ENCODE results near the gene P4HTM. TPM values are rescaled to one million over a fixed set of nuclear protein-coding genes. Genes with fewer than 3 reads are reported as not detected.

The P4HTM gene
- total RNA-seq, 1 experiment from 2014 or later, result 49.1 TPM

- H3K27ac ChIP-seq, result no peak overlapping the region
- H3K4me2 ChIP-seq, result no peak overlapping the region
- no peaks in the 10 kb centered on the region for H3K27me3 ChIP-seq (ENCODE audit: insufficient read depth, low read depth)
- POLR2A ChIA-PET (ENCODE audit: unreplicated experiment), result no interaction called here
- H3K36me3 ChIP-seq (ENCODE audit: low read depth), result peaks cover 8% of the 10 kb centered on the region; the same call in 1 of the 2 replicates
- H3K79me2 ChIP-seq (ENCODE audit: low read depth), result no peaks in the 10 kb centered on the region
- H3K9me3 ChIP-seq (ENCODE audit: insufficient read depth, low read depth), result no peaks in the 10 kb centered on the region
- no peak overlapping the region for H3K4me3 ChIP-seq
- CTCF ChIA-PET, result no interaction called here
- no peak for DNase-seq
- H4K20me1 ChIP-seq (ENCODE audit: insufficient read depth), result peaks cover 15% of the 10 kb centered on the region
- no peaks in the 10 kb centered on the region for H3K4me1 ChIP-seq (replicated peaks; ENCODE audit: insufficient read depth)
- no peaks in the 10 kb centered on the region for H3K9me2 ChIP-seq (ENCODE audit: insufficient read depth)
- no peak overlapping the region for H2AFZ ChIP-seq
- BruUV-seq (replicated peaks), result no TSS peak
- intact Hi-C loops (cut with micrococcal nuclease; ENCODE audit: unreplicated experiment), result no loop called here
- no peak for TF ChIP-seq CTCF (conservative IDR thresholded peaks at IDR 0.05)
- no peak for TF ChIP-seq EZH2 (IDR thresholded peaks at IDR 0.05; ENCODE audit: low read depth)
- no peaks in the 10 kb centered on the region for H3F3A ChIP-seq (ENCODE audit: insufficient read depth, low read depth)
Observed at GRCh38 chr3:48966367-48966766, 23.7 kb upstream of the P4HTM start.

- intact Hi-C loops (cut with micrococcal nuclease; ENCODE audit: unreplicated experiment), result no loop called here
- ChIA-PET CTCF (no interaction called here), POLR2A (ENCODE audit: unreplicated experiment) (no interaction called here)
- no peaks in the 10 kb centered on the region for H3K79me2 ChIP-seq (ENCODE audit: low read depth)
- H3K4me2 ChIP-seq, result no peak overlapping the region
- no peaks in the 10 kb centered on the region for H3K9me3 ChIP-seq (ENCODE audit: insufficient read depth, low read depth)
- no peak overlapping the region for H3K27ac ChIP-seq
- H2AFZ ChIP-seq, result no peak overlapping the region
- no peaks in the 10 kb centered on the region for H3K9me2 ChIP-seq (ENCODE audit: insufficient read depth)
- peaks cover 15% of the 10 kb centered on the region for H4K20me1 ChIP-seq (ENCODE audit: insufficient read depth)
- peaks cover 8% of the 10 kb centered on the region; the same call in 1 of the 2 replicates for H3K36me3 ChIP-seq (ENCODE audit: low read depth)
- no peaks in the 10 kb centered on the region for H3K27me3 ChIP-seq (ENCODE audit: insufficient read depth, low read depth)
- no peaks in the 10 kb centered on the region for H3F3A ChIP-seq (ENCODE audit: insufficient read depth, low read depth)
- no peak overlapping the region for H3K4me3 ChIP-seq
- DNase-seq, result no peak
- no peaks in the 10 kb centered on the region for H3K4me1 ChIP-seq (replicated peaks; ENCODE audit: insufficient read depth)
- no TSS peak for BruUV-seq (replicated peaks)
- TF ChIP-seq CTCF (conservative IDR thresholded peaks at IDR 0.05) (no peak), EZH2 (IDR thresholded peaks at IDR 0.05; ENCODE audit: low read depth) (no peak)
Observed at GRCh38 chr3:48966876-48967361, 23.1 kb upstream of the P4HTM start.

GRCh38 chr3:48970586-48970985 lies 19.5 kb upstream of the P4HTM start:
- CTCF ChIA-PET, result no interaction called here
- no peaks in the 10 kb centered on the region for H3F3A ChIP-seq (ENCODE audit: insufficient read depth, low read depth)
- peaks cover 12% of the 10 kb centered on the region for H3K36me3 ChIP-seq (ENCODE audit: low read depth)
- no peak overlapping the region for H2AFZ ChIP-seq
- no peak overlapping the region for H3K27ac ChIP-seq
- H4K20me1 ChIP-seq (ENCODE audit: insufficient read depth), result peaks cover 1% of the 10 kb centered on the region; the same call in 1 of the 2 replicates
- no peaks in the 10 kb centered on the region for H3K9me3 ChIP-seq (ENCODE audit: insufficient read depth, low read depth)
- no peaks in the 10 kb centered on the region for H3K79me2 ChIP-seq (ENCODE audit: low read depth)
- DNase-seq, result no peak
- no peak for TF ChIP-seq EZH2 (IDR thresholded peaks at IDR 0.05; ENCODE audit: low read depth)
- TF ChIP-seq CTCF (conservative IDR thresholded peaks at IDR 0.05), result no peak
- H3K27me3 ChIP-seq (ENCODE audit: insufficient read depth, low read depth), result no peaks in the 10 kb centered on the region
- intact Hi-C loops (cut with micrococcal nuclease; ENCODE audit: unreplicated experiment), result no loop called here
- H3K9me2 ChIP-seq (ENCODE audit: insufficient read depth), result no peaks in the 10 kb centered on the region
- POLR2A ChIA-PET (ENCODE audit: unreplicated experiment), result no interaction called here
- no peak overlapping the region for H3K4me3 ChIP-seq
- BruUV-seq (replicated peaks), result no TSS peak
- H3K4me2 ChIP-seq, result no peak overlapping the region
- H3K4me1 ChIP-seq (replicated peaks; ENCODE audit: insufficient read depth), result no peaks in the 10 kb centered on the region
